Neuron (in vitro differentiated cells): Measurements from ENCODE around the gene PUM1.
"Not testable (repeated sequence)": the region's sequence is repeated elsewhere in the genome, so short reads cannot be mapped to it uniquely, and the experiment has no call there.

ENCODE experiments used
- H2AFZ ChIP-seq: one replicate; pipeline ENCODE4 v1.6.1; 2013; ENCODE audit warnings: low read depth, mild to moderate bottlenecking, inconsistent platforms, low read length, moderate library complexity
- H3K27me3 ChIP-seq: one replicate; pipeline ENCODE4 v1.6.1; 2013; ENCODE audit warnings: low read length; ENCODE audit not compliant: insufficient read depth
- H3K36me3 ChIP-seq: one replicate; pipeline ENCODE4 v1.6.1; 2013; ENCODE audit warnings: low read length; ENCODE audit not compliant: insufficient read depth
- H3K4me1 ChIP-seq: one replicate; pipeline ENCODE4 v1.6.1; 2013; ENCODE audit warnings: low read length; ENCODE audit not compliant: insufficient read depth
- H3K4me3 ChIP-seq: 2 replicates; pipeline ENCODE4 v1.5.1; 2013; ENCODE audit warnings: mild to moderate bottlenecking, low read length, moderate library complexity
- H3K9me3 ChIP-seq: one replicate; pipeline ENCODE4 v1.6.1; 2013; ENCODE audit warnings: low read length

Gene PUM1

DNA sequence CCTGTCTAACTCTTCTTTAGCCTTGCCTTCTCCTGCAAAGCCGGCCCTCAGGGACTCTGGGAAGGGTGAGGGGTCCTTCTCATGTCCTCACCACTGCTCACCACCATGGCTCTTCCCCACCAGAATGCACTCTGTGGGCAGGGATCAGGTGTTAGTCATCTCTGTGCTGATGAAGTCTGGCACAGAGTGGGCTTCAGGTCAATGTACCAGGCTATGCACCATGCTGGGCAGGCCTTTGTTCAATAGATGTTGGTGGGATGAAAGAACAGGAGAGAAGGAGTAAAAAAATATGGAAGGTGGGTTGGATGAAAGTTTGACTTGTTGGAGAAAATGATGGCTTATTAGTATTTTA is 116.1 kb downstream of the PUM1 start:
- H3K27me3 ChIP-seq, H3K4me3 ChIP-seq, H3K4me1 ChIP-seq, H3K9me3 ChIP-seq, H2AFZ ChIP-seq: not testable (repeated sequence)
- peaks cover 88% of the 10 kb centered on the region for H3K36me3 ChIP-seq

DNA sequence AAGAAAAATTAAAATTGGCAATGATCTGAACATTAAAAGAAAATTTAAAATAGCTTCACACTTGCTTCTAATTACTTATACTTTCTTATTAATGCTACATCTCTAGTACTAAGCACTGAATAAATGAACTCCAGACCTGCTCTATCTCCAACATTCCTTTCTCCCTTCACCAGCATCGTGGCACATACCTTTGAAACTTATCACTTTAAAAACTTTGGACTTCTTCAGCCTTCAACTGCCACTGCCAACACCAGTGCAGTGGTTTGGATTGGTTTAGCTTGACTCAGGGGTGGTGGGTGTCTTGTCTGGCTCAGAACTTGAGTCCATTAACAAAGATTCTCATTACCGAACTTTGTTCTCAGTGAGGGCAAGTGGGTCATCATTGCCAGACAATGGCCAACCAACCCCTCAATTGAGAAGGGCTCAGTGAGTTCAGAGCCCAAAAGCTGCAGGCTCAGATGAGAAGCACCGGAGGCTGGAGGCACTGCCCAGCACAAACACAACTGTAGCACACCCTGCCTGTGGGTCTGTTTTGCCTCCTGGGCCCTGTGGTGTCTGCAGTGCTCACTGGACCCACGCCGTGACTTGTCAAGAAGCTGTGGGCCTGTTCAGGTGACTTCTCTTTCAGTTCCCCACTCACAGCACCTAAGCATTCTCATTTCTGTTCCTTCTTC is 116.6 kb downstream of the PUM1 start:
- H3K27me3 ChIP-seq, H2AFZ ChIP-seq, H3K9me3 ChIP-seq, H3K4me1 ChIP-seq, H3K4me3 ChIP-seq: not testable (repeated sequence)
- H3K36me3 ChIP-seq, result peaks cover 88% of the 10 kb centered on the region

DNA sequence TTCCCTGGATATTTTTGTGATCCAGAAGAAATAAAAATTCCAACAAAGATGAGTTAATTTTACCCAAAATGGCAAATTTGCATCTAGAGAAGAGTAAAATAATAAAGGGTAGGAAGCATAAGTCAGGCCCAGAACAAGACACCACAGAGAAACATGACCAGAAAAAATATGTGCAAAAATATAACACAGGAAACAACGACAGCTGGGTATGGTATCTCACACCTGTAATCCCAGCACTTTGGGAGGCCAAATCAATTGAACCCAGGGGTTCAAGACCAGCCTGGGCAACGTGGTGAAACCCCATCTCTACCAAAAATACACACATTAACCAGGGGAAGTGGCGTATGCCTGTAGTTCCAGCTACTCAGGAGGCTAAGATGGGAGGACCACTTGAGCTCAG is 117.2 kb downstream of the PUM1 start:
- Histone ChIP-seq H3K27me3 (no peaks in the 10 kb centered on the region), H3K4me1 (no peaks in the 10 kb centered on the region), H3K4me3 (no peak overlapping the region), H2AFZ (no peak overlapping the region), H3K36me3 (peaks cover 87% of the 10 kb centered on the region), H3K9me3 (no peaks in the 10 kb centered on the region)

- no peaks in the 10 kb centered on the region for H3K4me1 ChIP-seq
- H2AFZ ChIP-seq, result no peak overlapping the region
- H3K27me3 ChIP-seq, result no peaks in the 10 kb centered on the region
- peaks cover 86% of the 10 kb centered on the region for H3K36me3 ChIP-seq
- H3K4me3 ChIP-seq, result no peak overlapping the region
- no peaks in the 10 kb centered on the region for H3K9me3 ChIP-seq
Observed at GRCh38 chr1:30947212-30947611, 118.3 kb downstream of the PUM1 start.

DNA sequence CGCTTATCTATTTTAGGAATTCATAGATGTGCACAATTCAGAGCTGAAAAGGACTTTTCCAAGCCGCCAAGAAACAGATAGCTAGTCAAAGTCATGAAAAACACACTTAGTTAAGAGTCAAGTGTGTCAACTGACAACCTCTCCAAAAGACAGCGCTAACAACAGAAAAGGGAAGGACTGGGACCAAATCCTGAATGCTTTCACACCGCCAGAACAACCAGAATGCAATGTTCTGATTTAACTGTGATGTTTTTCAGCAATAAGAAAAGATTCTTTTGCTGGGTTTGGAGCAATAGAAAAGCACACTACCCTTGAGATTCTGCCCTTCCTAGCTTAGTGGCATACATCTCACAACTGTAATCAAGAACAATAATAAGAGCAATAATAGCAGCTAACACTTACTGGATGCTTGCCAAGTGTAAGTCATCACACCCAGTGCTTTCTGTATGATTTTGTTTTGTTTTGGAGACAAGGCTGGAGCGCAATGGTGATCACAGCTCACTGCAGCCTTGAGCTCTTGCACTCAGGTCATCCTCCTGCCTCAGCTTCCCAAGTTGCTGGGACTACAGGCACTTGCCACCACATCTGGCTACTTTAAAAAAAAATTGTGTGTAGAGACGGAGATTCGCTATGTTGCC is 123.1 kb downstream of the PUM1 start:
- Histone ChIP-seq H3K4me3 (no peak overlapping the region), H3K27me3 (no peaks in the 10 kb centered on the region), H3K9me3 (no peaks in the 10 kb centered on the region), H3K36me3 (peaks cover 86% of the 10 kb centered on the region), H2AFZ (no peak overlapping the region), H3K4me1 (no peaks in the 10 kb centered on the region)

- no peak overlapping the region for H2AFZ ChIP-seq
- no peaks in the 10 kb centered on the region for H3K9me3 ChIP-seq
- H3K4me1 ChIP-seq, result peaks cover 6% of the 10 kb centered on the region
- peaks cover 84% of the 10 kb centered on the region for H3K36me3 ChIP-seq
- no peaks in the 10 kb centered on the region for H3K27me3 ChIP-seq
- H3K4me3 ChIP-seq, result no peak overlapping the region
Observed at GRCh38 chr1:30940541-30940940, 125.0 kb downstream of the PUM1 start.

DNA sequence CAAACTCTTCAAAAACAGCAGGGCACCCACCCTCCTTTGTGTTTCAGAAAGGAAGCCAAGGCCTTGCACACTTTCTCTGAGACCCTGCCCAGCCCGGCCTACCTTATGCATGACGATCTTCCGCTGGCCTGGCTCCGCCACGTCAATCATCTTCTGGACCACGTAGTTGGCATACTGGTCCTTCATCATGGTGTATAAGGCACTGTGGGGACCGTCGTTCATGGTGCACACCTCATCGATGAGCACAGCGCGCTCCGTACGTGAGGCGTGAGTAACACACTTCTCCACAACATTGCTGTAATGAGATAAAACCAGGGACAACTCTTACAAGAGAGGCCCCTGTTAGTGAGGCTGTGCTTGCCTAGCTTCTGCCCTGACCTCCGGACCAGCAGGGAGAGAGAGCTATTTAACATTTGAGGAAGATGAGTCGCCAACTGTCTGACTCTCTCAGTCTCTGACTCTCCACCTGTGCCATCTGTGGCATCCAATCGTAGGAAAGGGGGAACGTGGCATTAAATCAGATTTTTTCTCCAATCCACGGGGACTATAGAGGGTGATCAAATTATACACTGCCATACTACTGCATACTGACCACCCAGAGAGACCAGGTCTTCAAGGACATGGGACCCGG is 128.9 kb downstream of the PUM1 start:
- no peaks in the 10 kb centered on the region for H3K9me3 ChIP-seq
- peaks cover 80% of the 10 kb centered on the region for H3K36me3 ChIP-seq
- H3K4me1 ChIP-seq, result peaks cover 6% of the 10 kb centered on the region
- H3K27me3 ChIP-seq, result no peaks in the 10 kb centered on the region
- H2AFZ ChIP-seq, result no peak overlapping the region
- no peak overlapping the region for H3K4me3 ChIP-seq

- H3K27me3 ChIP-seq, H3K4me3 ChIP-seq, H2AFZ ChIP-seq, H3K9me3 ChIP-seq, H3K4me1 ChIP-seq: not testable (repeated sequence)
- H3K36me3 ChIP-seq, result peaks cover 80% of the 10 kb centered on the region
Observed at GRCh38 chr1:30935758-30936157, 129.8 kb downstream of the PUM1 start.

- Histone ChIP-seq H3K4me1 (peaks cover 6% of the 10 kb centered on the region), H3K4me3 (no peak overlapping the region), H3K36me3 (peaks cover 70% of the 10 kb centered on the region), H3K27me3 (no peaks in the 10 kb centered on the region), H3K9me3 (no peaks in the 10 kb centered on the region), H2AFZ (no peak overlapping the region)
Observed at GRCh38 chr1:30934613-30935012, 130.9 kb downstream of the PUM1 start.

GRCh38 chr1:30933874-30934252 is 131.7 kb downstream of the PUM1 start:
- Histone ChIP-seq H3K4me3 (no peak overlapping the region), H3K4me1 (peaks cover 6% of the 10 kb centered on the region), H3K27me3 (no peaks in the 10 kb centered on the region), H3K9me3 (no peaks in the 10 kb centered on the region), H2AFZ (no peak overlapping the region), H3K36me3 (peaks cover 63% of the 10 kb centered on the region)

DNA sequence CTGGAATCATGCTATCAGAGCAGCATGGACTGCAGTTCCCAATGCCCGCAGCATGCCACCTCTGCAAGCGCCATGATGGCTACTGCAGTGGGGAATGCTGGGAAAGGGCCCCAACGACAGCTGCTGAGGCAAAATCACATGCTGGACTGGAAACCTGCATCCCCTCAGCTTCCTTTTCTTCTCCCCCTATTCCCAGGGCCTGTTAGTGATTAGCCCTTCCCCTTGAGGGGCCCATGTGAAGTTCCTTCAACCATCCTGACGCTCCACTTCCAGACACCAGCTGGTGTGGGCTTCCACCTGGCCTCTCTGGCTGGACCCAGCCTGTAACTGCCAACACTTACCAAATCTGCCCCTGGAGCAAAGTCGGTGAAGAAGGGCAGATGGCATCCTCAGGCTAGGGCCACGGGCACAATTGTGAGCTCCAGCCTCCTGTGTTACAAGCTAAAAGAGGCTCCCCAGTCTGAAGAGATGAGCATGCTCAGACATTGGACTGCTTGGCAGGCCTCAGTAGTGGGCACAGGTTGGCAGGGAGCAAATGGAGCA is 134.8 kb downstream of the PUM1 start:
- Histone ChIP-seq H2AFZ (no peak overlapping the region), H3K9me3 (no peaks in the 10 kb centered on the region), H3K4me1 (no peaks in the 10 kb centered on the region), H3K27me3 (no peaks in the 10 kb centered on the region), H3K36me3 (peaks cover 39% of the 10 kb centered on the region), H3K4me3 (no peak overlapping the region)

DNA sequence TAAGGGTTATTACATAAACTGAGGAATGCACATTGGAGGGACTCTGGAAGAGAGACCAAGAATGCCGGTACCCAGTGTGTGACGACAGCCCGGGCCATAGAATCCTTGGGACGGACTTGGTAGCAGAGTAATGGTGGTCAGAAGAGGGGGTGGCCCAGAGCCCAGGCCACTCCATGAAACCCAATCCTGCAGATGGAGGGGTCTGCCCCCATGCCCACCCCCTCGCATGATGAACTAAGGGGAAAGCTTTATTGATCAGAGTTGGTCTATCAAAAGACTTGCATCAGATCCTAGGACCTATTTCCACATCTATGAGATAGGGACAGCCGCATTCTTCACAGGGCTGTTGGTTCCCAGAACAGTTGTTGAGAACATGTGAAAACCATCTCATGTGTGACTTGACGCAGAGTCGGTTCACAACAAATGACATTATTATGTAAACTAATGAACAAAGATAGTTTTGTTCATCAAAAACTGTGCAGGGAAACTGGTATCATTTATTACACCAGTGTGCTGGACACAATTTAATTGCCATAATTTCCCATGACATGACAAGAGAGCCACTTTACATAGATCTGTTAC is 135.5 kb downstream of the PUM1 start:
- Histone ChIP-seq H2AFZ (no peak overlapping the region), H3K4me3 (no peak overlapping the region), H3K36me3 (peaks cover 35% of the 10 kb centered on the region), H3K4me1 (no peaks in the 10 kb centered on the region), H3K27me3 (no peaks in the 10 kb centered on the region), H3K9me3 (no peaks in the 10 kb centered on the region)

- H3K27me3 ChIP-seq, result no peaks in the 10 kb centered on the region
- no peaks in the 10 kb centered on the region for H3K4me1 ChIP-seq
- H3K36me3 ChIP-seq, result peaks cover 28% of the 10 kb centered on the region
- no peaks in the 10 kb centered on the region for H3K9me3 ChIP-seq
- H2AFZ ChIP-seq, result no peak overlapping the region
- H3K4me3 ChIP-seq, result no peak overlapping the region
Observed at GRCh38 chr1:30929135-30929889, 136.2 kb downstream of the PUM1 start.
